Heart left ventricle (tissue), 16 donors: ENCODE data around the gene IFFO2. TPM values are rescaled to one million over a fixed set of nuclear protein-coding genes. Genes with fewer than 3 reads are reported as not detected.

Source experiments
- ATAC-seq, 4 donors: fragments of 200-7000 bp; cut with Tn5 transposase; one replicate each; pipeline ENCODE4 v1.9.1; 2020 to 2022; ENCODE audit warnings: moderate library complexity in 4 of 4, mild to moderate bottlenecking in 3 of 4, moderate number of reproducible peaks in 1 of 4
- DNase-seq, 5 donors: peaks; one replicate each; pipeline ENCODE4 v3.0.0-alpha.2; 2020
- H3K27ac ChIP-seq, 12 donors: fragments of 200-600 bp; sonication (generic) in 4 of 12; one replicate each; pipeline versions ENCODE4 v1.5.0 to v1.8.0; 2016 to 2022; ENCODE audit warnings: mild to moderate bottlenecking in 2 of 12
- H3K27me3 ChIP-seq, 9 donors: fragments of 200-600 bp; sonication (generic) in 2 of 9; one replicate each; pipeline versions ENCODE4 v1.5.1 to v1.8.0; 2016 to 2022; ENCODE audit warnings: mild to moderate bottlenecking in 3 of 9
- H3K36me3 ChIP-seq, 9 donors: fragments of 200-600 bp; sonication (generic) in 2 of 9; one replicate each; pipeline versions ENCODE4 v1.5.0 to v1.8.0; 2018 to 2022; ENCODE audit warnings: mild to moderate bottlenecking in 2 of 9
- H3K4me1 ChIP-seq, 12 donors: fragments of 200-600 bp; sonication (generic) in 4 of 12; one replicate each; pipeline versions ENCODE4 v1.5.0 to v1.8.0; 2016 to 2022; ENCODE audit warnings: mild to moderate bottlenecking in 3 of 12
- H3K4me3 ChIP-seq, 12 donors: fragments of 200-600 bp; sonication (generic) in 4 of 12; one replicate each; pipeline versions ENCODE4 v1.5.0 to v1.8.0; 2017 to 2022; ENCODE audit warnings: mild to moderate bottlenecking in 9 of 12, moderate library complexity in 4 of 12
- H3K9me3 ChIP-seq, 12 donors: fragments of 200-600 bp; sonication (generic) in 4 of 12; one replicate each; pipeline versions ENCODE4 v1.5.0 to v1.8.0; 2016 to 2022; ENCODE audit warnings: mild to moderate bottlenecking in 1 of 12
- POLR2A ChIP-seq, 2 donors: fragments of 450-650 bp; IDR thresholded peaks; one replicate each; pipeline ENCODE4 v1.6.1; 2017; ENCODE audit warnings: antibody characterized with exemption in 2 of 2, mild to moderate bottlenecking in 2 of 2, moderate library complexity in 2 of 2
- WGBS, 4 donors: extraction: QIAGEN DNeasy Blood & Tissue Kit in 2 of 4; methylation state at CpG; one replicate each; pipeline versions ENCODE4 v1.1.5 to v1.1.7; 2013 to 2018; 5-methylcytosine and 5-hydroxymethylcytosine counted together
- intact Hi-C, 10 donors: fragments of 100-400 bp; cut with DNase I; formaldehyde crosslinking; loops; one replicate each; pipeline versions ENCODE4 v1.11.1 to v1.14.2; 2022
- polyA plus RNA-seq, 2 donors: library from polyadenylated mRNA; stranded (reverse); fragments of 200-250 nt; gene quantifications; one replicate each; pipeline ENCODE4 v1.2.3, GENCODE V29; 2013
- total RNA-seq, 9 donors: library from RNA; depleted of rRNA in 2 of 9; stranded (reverse); fragments of >200 nt in 2 of 9; fragmentation: NEBNext Ultra II Directional in 3 of 9; extraction: Animal tissue kit (Norgen Biotek cat#: 25700) in 3 of 9; gene quantifications; one replicate each; pipeline versions ENCODE4 v1.1.0 to v1.2.4, GENCODE V29; 2016 to 2023
- TF ChIP-seq, protein P1 (sequence below), 12 donors: fragments of 200-600 bp; sonication (generic) in 4 of 12; IDR thresholded peaks; one replicate each; pipeline versions ENCODE4 v1.5.0 to v1.8.0; 2018 to 2022; ENCODE audit warnings: antibody characterized with exemption in 12 of 12, mild to moderate bottlenecking in 5 of 12
- donor health status: ischemic (EF 13 %, LVEDD 7.1; RV severe dilation, severe dysfunction).
- donor health status: healthy with polysubstance abuse.
- donor health status: DM: no; HTN: yes; CAD: no.
- donor health status: DM: no; HTN: no; CAD: no.
- donor health status: ischemic (EF 25% LVEDD 6.9; RV normal size, moderate dysfunction).
- donor health status: ischemic (EF 25% LVEDD 5.7; RV mildly dilated, moderate dysfunction).
- donor health status: healthy.
- donor health status: DM: yes; HTN: yes; CAD: no.
- donor health status: ischemic (EF 35%, LVEDD 5.7; RV mildly dilated, moderate dysfunction).
- donor health status: nonischemic (EF 11% LVEDD 7.7; RV severe dilation, severe dysfunction).
- donor health status: DM: yes; HTN: yes; CAD: no.
- donor health status: PGD.
- donor health status: ischemic (EF 29% LVEDD 5.4; RV normal size, mild dysfunction).
- donor health status: nonischemic (EF 23%, LVEDD 6.1; RV moderate dilation, normal function).

Gene IFFO2
- total and polyA plus RNA-seq, 11 donors = 2.5 to 9.0 (median 4.9) TPM

GRCh38 chr1:18918417-18918816, 38.1 kb downstream of the IFFO2 start:
- no peaks in the 10 kb centered on the region for H3K27me3 ChIP-seq
- peaks cover 0 to 27% (median 20%) of the 10 kb centered on the region in 9 donors for H3K36me3 ChIP-seq
- TF ChIP-seq POLR2A (IDR thresholded peaks at IDR 0.05) = no peak
- TF ChIP-seq, protein P1, sequence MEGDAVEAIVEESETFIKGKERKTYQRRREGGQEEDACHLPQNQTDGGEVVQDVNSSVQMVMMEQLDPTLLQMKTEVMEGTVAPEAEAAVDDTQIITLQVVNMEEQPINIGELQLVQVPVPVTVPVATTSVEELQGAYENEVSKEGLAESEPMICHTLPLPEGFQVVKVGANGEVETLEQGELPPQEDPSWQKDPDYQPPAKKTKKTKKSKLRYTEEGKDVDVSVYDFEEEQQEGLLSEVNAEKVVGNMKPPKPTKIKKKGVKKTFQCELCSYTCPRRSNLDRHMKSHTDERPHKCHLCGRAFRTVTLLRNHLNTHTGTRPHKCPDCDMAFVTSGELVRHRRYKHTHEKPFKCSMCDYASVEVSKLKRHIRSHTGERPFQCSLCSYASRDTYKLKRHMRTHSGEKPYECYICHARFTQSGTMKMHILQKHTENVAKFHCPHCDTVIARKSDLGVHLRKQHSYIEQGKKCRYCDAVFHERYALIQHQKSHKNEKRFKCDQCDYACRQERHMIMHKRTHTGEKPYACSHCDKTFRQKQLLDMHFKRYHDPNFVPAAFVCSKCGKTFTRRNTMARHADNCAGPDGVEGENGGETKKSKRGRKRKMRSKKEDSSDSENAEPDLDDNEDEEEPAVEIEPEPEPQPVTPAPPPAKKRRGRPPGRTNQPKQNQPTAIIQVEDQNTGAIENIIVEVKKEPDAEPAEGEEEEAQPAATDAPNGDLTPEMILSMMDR (IDR thresholded peaks at IDR 0.05) = no peak
- ATAC-seq (no peak), DNase-seq (no peak)
- intact Hi-C loops = loop anchor here in 1 of 10 donors (5.0 kb wide), 1 partner anchor 34 kb away; no protein-coding TSS in a partner anchor
- H3K27ac ChIP-seq = no peak overlapping the region
- 94 to 97% (median 96%) methylated on average over 10 to 14 of the region's 14 CpGs for WGBS, 4 donors
- no peaks in the 10 kb centered on the region for H3K9me3 ChIP-seq
- peaks cover 6 to 46% (median 36%) of the 10 kb centered on the region in 12 donors for H3K4me1 ChIP-seq
- no peak overlapping the region for H3K4me3 ChIP-seq

- DNase-seq (peak in 1 of 5 donors; percentile 59), ATAC-seq (no peak)
- no peak overlapping the region for H3K4me3 ChIP-seq
- no peaks in the 10 kb centered on the region for H3K9me3 ChIP-seq
- H3K27me3 ChIP-seq = no peaks in the 10 kb centered on the region
- WGBS, 4 donors = 90 to 96% (median 93%) methylated on average over 23 to 30 of the region's 30 CpGs
- TF ChIP-seq POLR2A (IDR thresholded peaks at IDR 0.05) = no peak
- TF ChIP-seq, protein P1 (IDR thresholded peaks at IDR 0.05) = no peak
- intact Hi-C loops = loop anchor here in 1 of 10 donors (5.0 kb wide), 1 partner anchor 35 kb away; no protein-coding TSS in a partner anchor
- H3K36me3 ChIP-seq = peaks cover 0 to 27% (median 20%) of the 10 kb centered on the region in 9 donors
- H3K27ac ChIP-seq = no peak overlapping the region
- H3K4me1 ChIP-seq = peaks cover under 1 to 46% (median 33%) of the 10 kb centered on the region in 12 donors
These were observed 39.2 kb downstream of the IFFO2 start for GRCh38 chr1:18917071-18917799.

GRCh38 chr1:18915341-18915740, 41.1 kb downstream of the IFFO2 start:
- TF ChIP-seq, protein P1 (IDR thresholded peaks at IDR 0.05) = no peak
- TF ChIP-seq POLR2A (IDR thresholded peaks at IDR 0.05) = no peak
- Histone ChIP-seq H3K27me3 (no peaks in the 10 kb centered on the region), H3K36me3 (peaks cover 0 to 37% (median 34%) of the 10 kb centered on the region in 9 donors), H3K4me1 (peaks cover 0 to 31% (median 21%) of the 10 kb centered on the region in 12 donors), H3K4me3 (no peak overlapping the region), H3K27ac (peak overlapping the region in 8 of 12 donors; percentile 4 to 55 (median 39)), H3K9me3 (no peaks in the 10 kb centered on the region)
- intact Hi-C loops = loop anchor here in 1 of 10 donors (5.0 kb wide), 1 partner anchor 37 kb away; no protein-coding TSS in a partner anchor
- WGBS, 4 donors = 90 to 95% (median 94%) methylated on average over 6 to 7 of the region's 7 CpGs
- no peak for ATAC-seq
- no peak for DNase-seq
